Measurements from ENCODE around the gene FOXP1.
A peak's percentile ranks its signal among the peaks of the same experiment; 100 is the strongest.

FOXP1 gene

DNA sequence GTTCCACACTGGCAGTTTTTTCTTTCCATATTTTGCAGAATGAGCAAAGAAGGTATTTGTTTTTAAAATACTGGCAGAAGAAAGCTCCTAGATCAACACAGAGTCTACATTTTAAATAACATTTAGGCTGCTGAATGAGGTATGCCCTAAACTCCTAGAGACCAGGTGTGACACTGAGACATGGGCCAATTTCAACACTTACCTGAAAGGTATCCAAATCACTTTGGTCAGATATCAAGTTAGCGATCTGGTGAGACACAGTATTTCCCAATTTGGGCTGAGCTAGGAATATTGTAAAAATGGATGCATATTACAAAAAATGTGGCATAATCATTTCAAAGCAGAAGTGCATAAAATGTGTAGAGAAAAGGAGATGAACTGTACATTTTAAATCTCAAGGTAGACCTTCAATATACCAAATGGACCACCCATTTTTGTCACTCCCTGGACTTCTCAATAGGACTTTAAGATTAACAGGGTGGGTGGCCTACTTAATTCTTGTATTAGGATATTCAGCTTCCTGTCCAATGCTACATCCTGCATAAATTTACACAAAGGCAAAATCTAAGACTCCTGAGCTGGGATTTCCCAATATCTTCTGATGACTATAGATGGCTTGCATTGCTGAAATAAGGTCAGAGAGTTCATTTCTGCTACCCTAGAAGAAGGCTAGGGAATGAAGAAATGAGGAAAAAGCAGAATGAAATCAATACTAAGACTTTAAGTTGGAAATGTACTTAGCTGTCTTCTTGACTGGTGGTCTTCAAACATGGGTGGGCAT, 487.8 kb downstream of the FOXP1 start:
- no peak for DNase-seq (ENCODE audit: extremely low spot score)
- CTCF ChIA-PET: interaction anchor here (1.0 to 1.6 kb wide), 5 partner anchors 10 to 35 kb away, joined by 3 to 4 read pairs (median 3); no protein-coding TSS in a partner anchor
- TF ChIP-seq, protein P1, sequence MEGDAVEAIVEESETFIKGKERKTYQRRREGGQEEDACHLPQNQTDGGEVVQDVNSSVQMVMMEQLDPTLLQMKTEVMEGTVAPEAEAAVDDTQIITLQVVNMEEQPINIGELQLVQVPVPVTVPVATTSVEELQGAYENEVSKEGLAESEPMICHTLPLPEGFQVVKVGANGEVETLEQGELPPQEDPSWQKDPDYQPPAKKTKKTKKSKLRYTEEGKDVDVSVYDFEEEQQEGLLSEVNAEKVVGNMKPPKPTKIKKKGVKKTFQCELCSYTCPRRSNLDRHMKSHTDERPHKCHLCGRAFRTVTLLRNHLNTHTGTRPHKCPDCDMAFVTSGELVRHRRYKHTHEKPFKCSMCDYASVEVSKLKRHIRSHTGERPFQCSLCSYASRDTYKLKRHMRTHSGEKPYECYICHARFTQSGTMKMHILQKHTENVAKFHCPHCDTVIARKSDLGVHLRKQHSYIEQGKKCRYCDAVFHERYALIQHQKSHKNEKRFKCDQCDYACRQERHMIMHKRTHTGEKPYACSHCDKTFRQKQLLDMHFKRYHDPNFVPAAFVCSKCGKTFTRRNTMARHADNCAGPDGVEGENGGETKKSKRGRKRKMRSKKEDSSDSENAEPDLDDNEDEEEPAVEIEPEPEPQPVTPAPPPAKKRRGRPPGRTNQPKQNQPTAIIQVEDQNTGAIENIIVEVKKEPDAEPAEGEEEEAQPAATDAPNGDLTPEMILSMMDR (IDR thresholded peaks at IDR 0.05; ENCODE audit: control extremely low read depth, extremely low read depth, low read depth, missing control alignments): no peak
- POLR2A ChIA-PET: no interaction called here

DNA sequence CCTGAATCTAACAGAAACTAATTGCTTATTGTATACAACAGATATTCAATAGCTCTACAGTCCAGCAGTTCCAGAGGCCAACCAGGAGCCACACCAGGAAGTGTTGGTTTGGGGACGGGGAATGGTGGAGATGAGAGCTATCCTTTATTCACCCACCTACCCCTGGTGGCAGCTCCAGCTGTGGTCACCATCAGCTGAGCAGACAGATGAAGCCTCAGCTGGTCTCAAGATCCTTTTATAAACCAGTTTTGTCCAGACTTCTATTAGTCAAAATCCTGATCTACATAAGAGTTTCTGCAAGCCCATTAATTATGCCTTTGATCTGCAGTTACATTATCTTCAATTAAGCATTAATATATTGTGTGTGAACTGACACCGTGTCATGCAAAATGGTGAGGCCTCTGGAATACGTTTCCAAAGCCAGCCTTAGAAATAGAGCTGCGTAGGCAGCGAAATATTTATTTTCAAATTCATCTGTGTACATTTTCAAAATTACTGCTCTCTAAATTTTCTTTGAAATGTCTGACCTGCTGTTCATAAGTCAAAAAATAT, 488.8 kb downstream of the FOXP1 start:
- ChIA-PET CTCF (interaction anchor here (1.3 kb wide), 1 partner anchor 43 kb away, joined by 3 read pairs; no protein-coding TSS in a partner anchor), POLR2A (no interaction called here)
- TF ChIP-seq, protein P1 (IDR thresholded peaks at IDR 0.05; ENCODE audit: control extremely low read depth, extremely low read depth, low read depth, missing control alignments): no peak
- no peak for DNase-seq (ENCODE audit: extremely low spot score)

DNA sequence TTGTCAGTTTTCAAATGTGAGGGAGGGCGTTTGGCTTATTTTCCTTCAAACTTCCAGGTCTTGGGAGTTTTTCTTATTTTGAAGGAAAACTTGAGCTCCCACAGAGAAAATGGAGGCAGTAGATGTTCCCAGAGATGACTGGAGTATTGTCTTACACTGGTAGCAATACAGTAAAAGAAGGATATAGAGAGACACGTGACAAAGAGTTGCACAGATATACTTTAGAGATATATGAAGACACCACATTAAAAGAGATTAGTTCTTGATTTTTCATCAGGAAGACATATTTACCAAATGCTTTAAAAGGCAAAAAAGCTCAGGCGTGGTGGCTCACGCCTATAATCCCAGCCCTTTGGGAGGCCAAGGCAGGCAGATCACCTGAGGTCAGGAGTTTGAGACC, 490.9 kb downstream of the FOXP1 start:
- TF ChIP-seq, protein P1 (IDR thresholded peaks at IDR 0.05; ENCODE audit: control extremely low read depth, extremely low read depth, low read depth, missing control alignments): no peak
- ChIA-PET CTCF (no interaction called here), POLR2A (no interaction called here)
- DNase-seq (ENCODE audit: extremely low spot score): no peak

DNA sequence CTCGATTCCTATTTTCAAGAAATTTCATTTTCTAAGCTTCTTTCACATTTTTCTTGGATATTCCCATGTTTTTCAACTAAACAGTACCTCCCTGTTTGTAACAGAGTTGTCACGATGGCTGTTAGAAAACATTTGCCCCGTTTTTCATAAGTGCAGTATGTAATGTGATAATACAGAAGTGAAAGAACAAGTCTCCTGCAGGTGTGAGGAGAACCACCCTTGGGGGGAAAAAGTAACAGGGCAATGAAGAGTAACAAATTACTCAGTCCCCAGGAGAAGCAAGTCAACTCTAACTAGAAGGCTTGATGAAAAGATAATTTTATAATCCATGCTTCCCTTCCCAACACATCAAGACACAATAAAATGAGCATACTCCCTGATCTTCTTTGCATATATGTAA, 493.3 kb downstream of the FOXP1 start:
- POLR2A ChIA-PET: no interaction called here
- TF ChIP-seq, protein P1 (IDR thresholded peaks at IDR 0.05; ENCODE audit: control extremely low read depth, extremely low read depth, low read depth, missing control alignments): no peak
- DNase-seq (ENCODE audit: extremely low spot score): peak; percentile 24
- CTCF ChIA-PET: interaction anchor here (1.2 kb wide), 1 partner anchor 29 kb away, joined by 4 read pairs; no protein-coding TSS in a partner anchor

DNA sequence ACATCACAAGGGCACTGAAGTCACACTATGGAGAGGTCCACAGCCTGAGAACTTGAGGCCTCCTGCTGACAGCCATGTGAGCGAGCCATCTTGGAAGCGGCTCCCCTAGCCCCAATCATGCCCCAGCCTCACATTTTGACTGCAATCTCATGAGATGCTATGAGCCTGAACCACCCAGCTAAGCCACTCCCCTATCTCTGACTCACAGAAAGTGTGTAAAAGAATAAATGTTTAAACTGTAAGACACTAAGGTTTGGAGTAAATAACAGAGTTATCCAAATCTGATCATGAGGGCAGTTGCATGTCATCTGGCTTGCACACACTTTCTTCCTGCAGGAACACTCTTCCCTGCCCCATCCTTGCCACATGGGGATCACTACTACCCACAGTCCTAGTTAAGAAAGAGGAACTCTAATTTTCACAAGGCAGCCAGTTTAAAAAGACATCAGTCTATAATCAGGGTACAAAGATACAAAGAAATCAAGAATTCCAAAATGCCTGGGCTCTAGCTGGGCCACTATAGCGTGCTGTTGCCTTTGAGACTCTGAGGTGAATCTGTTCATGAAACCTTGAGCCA, 494.2 kb downstream of the FOXP1 start:
- CTCF ChIA-PET: no interaction called here
- POLR2A ChIA-PET: no interaction called here
- DNase-seq (ENCODE audit: extremely low spot score): no peak
- TF ChIP-seq, protein P1 (IDR thresholded peaks at IDR 0.05; ENCODE audit: control extremely low read depth, extremely low read depth, low read depth, missing control alignments): no peak

DNA sequence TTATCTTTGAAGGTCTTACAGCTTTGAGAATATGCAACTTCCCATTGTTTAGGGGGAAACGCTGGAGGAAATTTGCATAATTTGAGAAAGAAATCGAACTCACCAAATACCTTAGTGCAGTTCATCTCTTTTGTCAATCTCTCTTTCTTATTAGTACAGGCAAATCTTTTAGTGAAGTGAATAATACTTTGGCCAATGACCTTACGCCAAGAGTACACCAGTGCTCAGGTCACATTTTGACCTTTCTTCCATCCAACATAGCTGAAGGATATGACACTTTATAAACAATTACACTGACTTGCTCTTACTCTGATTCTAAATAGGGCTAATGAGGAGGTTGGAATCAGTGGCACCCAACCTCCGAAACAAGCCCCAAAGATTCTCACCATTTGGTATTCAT, 494.8 kb downstream of the FOXP1 start:
- no peak for DNase-seq (ENCODE audit: extremely low spot score)
- CTCF ChIA-PET: interaction anchor here (1.0 kb wide), 1 partner anchor 33 kb away, joined by 3 read pairs; no protein-coding TSS in a partner anchor
- TF ChIP-seq, protein P1 (IDR thresholded peaks at IDR 0.05; ENCODE audit: control extremely low read depth, extremely low read depth, low read depth, missing control alignments): no peak
- POLR2A ChIA-PET: no interaction called here

Measured in GM10248 (cell line).